Mesenchymal stem cell (in vitro differentiated cells and primary cell): ENCODE results near the gene INPP5F.

Experiments used
- DNase-seq: peaks from one replicate; pipeline ENCODE4 v3.0.0-alpha.2; 2013
- H2AFZ ChIP-seq: one replicate; pipeline ENCODE4 v1.6.1; 2013; ENCODE audit warnings: low read depth, mild to moderate bottlenecking, control low read depth, inconsistent platforms, low read length, moderate library complexity
- H2AK5ac ChIP-seq: 2 replicates; pipeline ENCODE4 v1.6.1; 2013; ENCODE audit warnings: low read length, moderate library complexity, mild to moderate bottlenecking, inconsistent platforms; ENCODE audit not compliant: severe bottlenecking
- H2BK120ac ChIP-seq: one replicate; pipeline ENCODE4 v1.6.1; 2013; ENCODE audit warnings: low read depth, mild to moderate bottlenecking, inconsistent platforms, low read length, moderate library complexity
- H2BK12ac ChIP-seq, 2 experiments: one replicate each; pipeline ENCODE4 v1.6.1; 2013; ENCODE audit warnings: inconsistent platforms in 2 of 2, low read length in 2 of 2, mild to moderate bottlenecking in 2 of 2, moderate library complexity in 2 of 2, control low read depth in 1 of 2
- H2BK15ac ChIP-seq: one replicate; pipeline ENCODE4 v1.6.1; 2013; ENCODE audit warnings: mild to moderate bottlenecking, low read depth, inconsistent platforms; ENCODE audit not compliant: poor library complexity, severe bottlenecking
- H2BK5ac ChIP-seq: 2 replicates; pipeline ENCODE4 v1.6.1; 2013; ENCODE audit warnings: low read depth, mild to moderate bottlenecking, low read length, control low read depth, inconsistent platforms; ENCODE audit not compliant: poor library complexity, severe bottlenecking
- H3K14ac ChIP-seq, 2 experiments: one replicate each; pipeline ENCODE4 v1.6.1; 2013; ENCODE audit warnings: inconsistent platforms in 2 of 2, low read length in 2 of 2, control low read depth in 1 of 2, mild to moderate bottlenecking in 1 of 2, moderate library complexity in 1 of 2
- H3K18ac ChIP-seq, 2 experiments: one replicate each; pipeline ENCODE4 v1.6.1; 2013; ENCODE audit warnings: inconsistent platforms in 2 of 2, low read length in 2 of 2, control low read depth in 1 of 2, low read depth in 1 of 2, mild to moderate bottlenecking in 1 of 2
- H3K23ac ChIP-seq, 2 experiments: one replicate each; pipeline ENCODE4 v1.6.1; 2013; ENCODE audit warnings: inconsistent platforms in 2 of 2, low read length in 2 of 2, mild to moderate bottlenecking in 2 of 2, moderate library complexity in 2 of 2, control low read depth in 1 of 2
- H3K27ac ChIP-seq: 2 replicates; pipeline ENCODE4 v1.5.1; 2013; ENCODE audit warnings: mild to moderate bottlenecking, moderate library complexity, low read length, control low read depth, inconsistent platforms; ENCODE audit not compliant: poor library complexity, severe bottlenecking
- H3K27me3 ChIP-seq, 2 experiments: 2 replicates each; pipeline versions ENCODE4 v1.6.1 to v1.7.0; 2013; ENCODE audit warnings: low read length in 2 of 2, mild to moderate bottlenecking in 2 of 2, moderate library complexity in 2 of 2, control low read depth in 1 of 2, inconsistent platforms in 1 of 2; ENCODE audit not compliant: control insufficient read depth in 1 of 2, insufficient read depth in 1 of 2
- H3K36me3 ChIP-seq, 2 experiments: 2 replicates each; pipeline versions ENCODE4 v1.6.1 to v1.7.0; 2013; ENCODE audit warnings: low read length in 2 of 2, control low read depth in 1 of 2, inconsistent platforms in 1 of 2, low read depth in 1 of 2, mild to moderate bottlenecking in 1 of 2; ENCODE audit not compliant: insufficient read depth in 2 of 2, control insufficient read depth in 1 of 2
- H3K4ac ChIP-seq, 2 experiments: one replicate each; pipeline ENCODE4 v1.6.1; 2013; ENCODE audit warnings: inconsistent platforms in 2 of 2, low read length in 2 of 2, mild to moderate bottlenecking in 2 of 2, moderate library complexity in 2 of 2, control low read depth in 1 of 2, low read depth in 1 of 2
- H3K4me1 ChIP-seq: 2 replicates; pipeline ENCODE4 v1.6.1; 2013; ENCODE audit warnings: low read depth, low read length, control low read depth; ENCODE audit not compliant: control insufficient read depth, insufficient read depth
- H3K4me2 ChIP-seq: 2 replicates; pipeline ENCODE4 v1.6.1; 2013; ENCODE audit warnings: low read length, mild to moderate bottlenecking, inconsistent platforms; ENCODE audit not compliant: poor library complexity, severe bottlenecking
- H3K4me3 ChIP-seq, 2 experiments: 2 replicates each; pipeline versions ENCODE4 v1.5.1 to v1.7.0; 2013; ENCODE audit warnings: low read length in 2 of 2, mild to moderate bottlenecking in 2 of 2, control low read depth in 1 of 2, low read depth in 1 of 2; ENCODE audit not compliant: insufficient read depth in 1 of 2
- H3K79me1 ChIP-seq: replicated peaks from 2 replicates; pipeline ENCODE4 v1.6.1; 2013; ENCODE audit warnings: mild to moderate bottlenecking, control low read depth, low read length, inconsistent platforms; ENCODE audit not compliant: poor library complexity, severe bottlenecking
- H3K9ac ChIP-seq: 2 replicates; pipeline ENCODE4 v1.7.0; 2013; ENCODE audit warnings: mild to moderate bottlenecking, low read length, moderate library complexity
- H3K9me3 ChIP-seq: 2 replicates; pipeline ENCODE4 v1.7.0; 2013; ENCODE audit warnings: mild to moderate bottlenecking, low read length; ENCODE audit not compliant: control insufficient read depth
- H4K8ac ChIP-seq: one replicate; pipeline ENCODE4 v1.6.1; 2013; ENCODE audit warnings: inconsistent platforms, mild to moderate bottlenecking, low read length, moderate library complexity
- H4K91ac ChIP-seq: one replicate; pipeline ENCODE4 v1.6.1; 2013; ENCODE audit warnings: mild to moderate bottlenecking, low read length, inconsistent platforms
- WGBS: methylation state at CpG from one replicate; pipeline ENCODE4 v1.1.7; 2013; ENCODE audit warnings: mixed read lengths; 5-methylcytosine and 5-hydroxymethylcytosine counted together

Gene INPP5F

DNA sequence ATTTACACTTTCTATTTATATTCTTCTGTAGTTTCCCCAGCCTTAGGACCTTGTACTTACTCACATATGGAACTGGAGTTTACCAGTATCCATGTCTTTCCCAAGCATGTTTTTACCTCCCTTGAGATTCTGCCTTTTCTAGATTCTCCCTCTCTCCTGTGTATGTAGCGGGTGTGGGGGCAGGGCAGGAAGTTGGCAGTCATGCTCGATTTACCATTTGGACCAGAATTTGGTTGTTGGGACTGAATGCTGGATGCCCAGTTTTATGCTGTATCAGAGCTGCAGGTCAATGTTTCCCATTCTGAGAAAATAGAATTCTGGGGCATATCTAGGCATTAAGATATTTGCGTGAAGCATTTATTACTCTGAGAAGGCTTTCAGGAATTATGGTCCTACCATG lies 14.2 kb downstream of the INPP5F start:
- H3K23ac ChIP-seq: no peak overlapping the region
- no peak overlapping the region for H4K8ac ChIP-seq
- H3K27me3 ChIP-seq: no peaks in the 10 kb centered on the region
- no peak overlapping the region for H3K4me2 ChIP-seq
- no peak overlapping the region for H2BK120ac ChIP-seq
- H2BK5ac ChIP-seq: no peak overlapping the region
- H3K4me1 ChIP-seq: peaks cover 1% of the 10 kb centered on the region
- 100% methylated on average over 3 of the region's 3 CpGs for WGBS
- no peaks in the 10 kb centered on the region for H3K36me3 ChIP-seq
- no peak overlapping the region for H2AK5ac ChIP-seq
- H4K91ac ChIP-seq: no peak overlapping the region
- DNase-seq: no peak
- no peak overlapping the region for H3K14ac ChIP-seq
- peak overlapping the region in 1 of 2 experiments; percentile 48 for H3K18ac ChIP-seq
- no peak overlapping the region for H3K27ac ChIP-seq
- H2AFZ ChIP-seq: no peak overlapping the region
- H3K9me3 ChIP-seq: no peaks in the 10 kb centered on the region
- peaks cover 19% of the 10 kb centered on the region for H3K79me1 ChIP-seq
- H2BK15ac ChIP-seq: no peak overlapping the region
- H3K4me3 ChIP-seq: no peak overlapping the region
- H2BK12ac ChIP-seq: no peak overlapping the region
- no peak overlapping the region for H3K4ac ChIP-seq
- H3K9ac ChIP-seq: no peak overlapping the region

DNA sequence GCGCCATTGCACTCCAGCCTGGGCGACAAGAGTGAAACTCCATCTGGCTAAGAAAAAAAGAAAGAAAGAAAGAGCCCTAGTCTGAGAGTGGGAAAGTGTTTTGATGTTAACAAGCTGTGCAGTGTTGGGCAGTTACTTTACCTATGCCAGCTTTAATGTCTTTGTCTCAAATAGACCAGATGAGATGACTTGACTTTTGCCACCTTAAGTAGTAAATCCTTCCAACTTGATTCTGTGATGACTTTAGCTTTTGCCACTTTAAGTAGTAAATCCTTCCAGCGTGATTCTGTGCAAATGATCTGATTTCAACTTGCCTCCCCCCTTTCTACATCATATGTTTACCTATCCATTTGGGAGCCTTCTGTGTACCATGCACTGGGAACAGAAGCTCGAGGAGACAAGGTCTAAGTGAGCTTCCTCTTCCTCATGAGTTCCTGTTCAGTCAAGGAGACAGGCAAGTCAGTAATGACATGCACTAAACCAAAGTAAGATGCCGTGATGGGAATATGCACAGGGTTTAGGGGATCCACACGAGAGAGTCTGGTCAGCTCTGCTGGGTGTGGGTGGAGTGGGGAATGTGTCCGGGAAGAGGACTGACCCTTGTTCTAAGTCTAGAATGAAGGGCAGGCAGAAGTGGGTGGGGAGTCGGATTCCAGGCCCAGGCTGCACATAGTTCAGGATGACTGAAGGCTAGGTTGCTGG lies 17.2 kb downstream of the INPP5F start:
- Histone ChIP-seq H3K36me3 (peaks cover 0 to 3% of the 10 kb centered on the region in 2 experiments), H3K4me3 (no peak overlapping the region), H3K4ac (no peak overlapping the region), H3K9ac (no peak overlapping the region), H3K4me2 (no peak overlapping the region), H4K8ac (no peak overlapping the region), H3K23ac (no peak overlapping the region), H3K18ac (no peak overlapping the region), H4K91ac (no peak overlapping the region), H3K9me3 (no peaks in the 10 kb centered on the region), H2AFZ (no peak overlapping the region), H3K27me3 (no peaks in the 10 kb centered on the region), H3K27ac (no peak overlapping the region), H2AK5ac (no peak overlapping the region), H3K79me1 (peaks cover 22% of the 10 kb centered on the region), H2BK15ac (no peak overlapping the region), H3K4me1 (peaks cover 1% of the 10 kb centered on the region), H2BK120ac (no peak overlapping the region), H2BK12ac (no peak overlapping the region), H2BK5ac (no peak overlapping the region), H3K14ac (no peak overlapping the region)
- 66% methylated on average over 8 of the region's 8 CpGs for WGBS
- no peak for DNase-seq

DNA sequence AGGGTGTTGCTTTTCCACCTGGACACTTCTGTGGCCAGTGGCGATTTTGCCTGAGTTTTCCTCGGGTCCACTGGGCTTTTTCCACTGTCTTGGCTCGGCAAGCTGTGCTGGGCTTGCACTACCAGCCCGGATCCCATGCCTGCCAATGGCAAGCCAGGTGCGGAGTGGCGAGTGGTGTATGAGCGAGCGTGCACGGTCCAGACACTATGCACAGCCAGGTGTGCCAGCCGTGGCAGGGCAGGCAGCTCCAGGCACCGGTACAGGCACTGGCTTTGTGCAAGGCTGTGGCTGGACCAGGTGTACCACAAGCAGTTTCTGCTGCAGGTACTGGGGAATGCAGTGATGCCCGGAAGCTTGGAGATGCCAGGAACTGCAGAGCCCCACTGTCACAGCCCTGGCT lies 22.1 kb downstream of the INPP5F start:
- H2BK15ac ChIP-seq: no peak overlapping the region
- no peak overlapping the region for H2BK120ac ChIP-seq
- DNase-seq: no peak
- no peak overlapping the region for H2AK5ac ChIP-seq
- no peak overlapping the region for H3K4ac ChIP-seq
- no peak overlapping the region for H3K9ac ChIP-seq
- H2AFZ ChIP-seq: no peak overlapping the region
- peak overlapping the region in 1 of 2 experiments; percentile 87 for H3K14ac ChIP-seq
- H2BK12ac ChIP-seq: peak overlapping the region in 1 of 2 experiments; percentile 70
- H4K8ac ChIP-seq: no peak overlapping the region
- H3K36me3 ChIP-seq: peaks cover 0 to 8% of the 10 kb centered on the region in 2 experiments
- H3K27me3 ChIP-seq: no peaks in the 10 kb centered on the region
- no peak overlapping the region for H3K4me3 ChIP-seq
- no peak overlapping the region for H2BK5ac ChIP-seq
- 97% methylated on average over 12 of the region's 12 CpGs for WGBS
- peaks cover 21% of the 10 kb centered on the region for H3K79me1 ChIP-seq
- H3K4me2 ChIP-seq: no peak overlapping the region
- H3K27ac ChIP-seq: no peak overlapping the region
- H4K91ac ChIP-seq: peak overlapping the region; percentile 2
- H3K18ac ChIP-seq: no peak overlapping the region
- H3K9me3 ChIP-seq: no peaks in the 10 kb centered on the region
- H3K23ac ChIP-seq: no peak overlapping the region
- H3K4me1 ChIP-seq: peaks cover 5% of the 10 kb centered on the region

DNA sequence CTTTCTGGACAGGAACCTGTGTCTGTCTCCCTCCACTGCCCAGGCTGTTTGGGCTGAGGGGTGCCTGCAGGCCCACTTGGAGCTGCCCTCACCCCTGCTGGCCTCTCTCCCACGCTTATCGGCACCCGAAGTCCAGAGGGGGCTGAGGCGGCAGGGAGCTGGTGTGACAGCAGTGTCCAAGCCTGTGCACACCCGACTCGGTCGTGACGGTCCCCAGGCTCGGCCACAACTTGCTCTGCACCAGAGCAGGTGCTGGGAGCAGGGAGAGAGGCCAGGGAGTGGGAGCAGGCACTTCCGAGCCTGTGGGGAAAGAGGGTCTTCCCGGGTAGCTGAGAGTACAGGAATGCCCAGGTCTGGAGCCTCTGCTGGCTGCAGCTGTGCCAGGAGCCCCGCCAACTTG lies 23.0 kb downstream of the INPP5F start:
- peak overlapping the region in 1 of 2 experiments; percentile 51 for H3K14ac ChIP-seq
- H3K4me1 ChIP-seq: peaks cover 4% of the 10 kb centered on the region
- no peak overlapping the region for H4K8ac ChIP-seq
- H3K9ac ChIP-seq: no peak overlapping the region
- peak overlapping the region in 1 of 2 experiments; percentile 29 for H2BK12ac ChIP-seq
- no peak overlapping the region for H3K27ac ChIP-seq
- H3K23ac ChIP-seq: peak overlapping the region in 1 of 2 experiments; percentile 31
- no peak overlapping the region for H2BK15ac ChIP-seq
- no peak for DNase-seq
- no peak overlapping the region for H3K4me2 ChIP-seq
- H3K4ac ChIP-seq: no peak overlapping the region
- peaks cover 18% of the 10 kb centered on the region for H3K79me1 ChIP-seq
- H3K9me3 ChIP-seq: no peaks in the 10 kb centered on the region
- no peak overlapping the region for H3K4me3 ChIP-seq
- peaks cover 0 to 8% of the 10 kb centered on the region in 2 experiments for H3K36me3 ChIP-seq
- WGBS: 96% methylated on average over 11 of the region's 12 CpGs
- peak overlapping the region; percentile 5 for H4K91ac ChIP-seq
- H3K18ac ChIP-seq: no peak overlapping the region
- H2AFZ ChIP-seq: no peak overlapping the region
- H2AK5ac ChIP-seq: no peak overlapping the region
- no peak overlapping the region for H2BK120ac ChIP-seq
- no peak overlapping the region for H2BK5ac ChIP-seq
- H3K27me3 ChIP-seq: no peaks in the 10 kb centered on the region
